H1 (cell line): ENCODE data around the gene ARHGEF16. TPM values are rescaled to one million over a fixed set of nuclear protein-coding genes. Genes with fewer than 3 reads are reported as not detected.

Source experiments
- CTCF ChIA-PET: fragments of 300-600 bp; sonication (Branson Sonifier 250); formaldehyde crosslinking; loops from one replicate; lab custom pipeline; 2021; ENCODE audit not compliant: partially characterized antibody; lab: Charles Lee
- POLR2A ChIA-PET: fragments of 300-600 bp; sonication (Branson Sonifier 250); formaldehyde crosslinking; loops from one replicate; lab custom pipeline; 2021; ENCODE audit warnings: inconsistent platforms; ENCODE audit not compliant: partially characterized antibody; lab: Charles Lee
- DNase-seq, 2 experiments: peaks; one replicate each; pipeline versions ENCODE4 v3.0.0 to v3.0.0-alpha.2; 2010 to 2022; ENCODE audit warnings: low spot score in 2 of 2, low read depth in 1 of 2, mixed read lengths in 1 of 2
- FAIRE-seq: peaks from 2 replicates; lab custom pipeline; 2011; peaks lifted over from hg19 to GRCh38; lab: Jason Lieb, UNC
- H2AFZ ChIP-seq: 2 replicates; pipeline ENCODE4 v1.8.1; 2012; ENCODE audit warnings: low read length, inconsistent platforms
- H2AK5ac ChIP-seq: 2 replicates; pipeline ENCODE4 v1.6.1; 2013; ENCODE audit warnings: low read depth, low read length
- H2BK120ac ChIP-seq: replicated peaks from 2 replicates; pipeline ENCODE3; 2013; ENCODE audit warnings: low read depth, low read length, inconsistent platforms
- H2BK12ac ChIP-seq: 2 replicates; pipeline ENCODE4 v1.6.1; 2013; ENCODE audit warnings: low read depth, low read length
- H2BK15ac ChIP-seq: 2 replicates; pipeline ENCODE4 v1.6.1; 2013; ENCODE audit warnings: low read length
- H2BK20ac ChIP-seq: 2 replicates; pipeline ENCODE4 v1.6.1; 2013; ENCODE audit warnings: low read length
- H2BK5ac ChIP-seq: 2 replicates; pipeline ENCODE4 v1.6.1; 2013; ENCODE audit warnings: low read depth, low read length
- H3K14ac ChIP-seq: 2 replicates; pipeline ENCODE4 v1.6.1; 2013; ENCODE audit warnings: inconsistent platforms; ENCODE audit not compliant: insufficient read length
- H3K18ac ChIP-seq: 2 replicates; pipeline ENCODE4 v1.6.1; 2013; ENCODE audit warnings: low read length; ENCODE audit errors: extremely low read depth
- H3K23ac ChIP-seq: 2 replicates; pipeline ENCODE4 v1.6.1; 2013; ENCODE audit warnings: inconsistent platforms; ENCODE audit not compliant: insufficient read length
- H3K23me2 ChIP-seq: 2 replicates; pipeline ENCODE4 v1.6.1; 2013; ENCODE audit warnings: low read depth, low read length
- H3K27ac ChIP-seq: 2 replicates; pipeline ENCODE4 v1.6.1; 2011; ENCODE audit warnings: low read depth, low read length, inconsistent platforms
- H3K27me3 ChIP-seq, 4 experiments: replicated peaks in 1 of 4; 1 replicate in 1 of 4; 2 replicates in 3 of 4; pipeline versions ENCODE4 v1.6.1 to v1.8.1; 2011 to 2013; ENCODE audit warnings: low read length in 3 of 4, mild to moderate bottlenecking in 3 of 4, inconsistent platforms in 2 of 4, mixed read lengths in 2 of 4, moderate library complexity in 1 of 4; ENCODE audit not compliant: control insufficient read depth in 3 of 4, insufficient read depth in 3 of 4; ENCODE audit errors: extremely low read depth in 1 of 4
- H3K36me3 ChIP-seq, 4 experiments: 2 replicates each; pipeline versions ENCODE4 v1.6.1 to v1.8.1; 2011 to 2013; ENCODE audit warnings: mild to moderate bottlenecking in 4 of 4, low read length in 3 of 4, moderate library complexity in 2 of 4, control low read depth in 1 of 4, inconsistent platforms in 1 of 4; ENCODE audit not compliant: insufficient read depth in 4 of 4, control insufficient read depth in 2 of 4
- H3K4ac ChIP-seq: replicated peaks from 2 replicates; pipeline ENCODE3; 2013; ENCODE audit warnings: low read length, low read depth, mixed read lengths, inconsistent platforms; ENCODE audit not compliant: insufficient read length
- H3K4me1 ChIP-seq, 4 experiments: replicated peaks in 1 of 4; 1 replicate in 1 of 4; 2 replicates in 3 of 4; pipeline versions ENCODE4 v1.6.1 to v1.8.1; 2011 to 2013; ENCODE audit warnings: low read length in 3 of 4, inconsistent platforms in 2 of 4, mixed read lengths in 1 of 4; ENCODE audit not compliant: insufficient read depth in 4 of 4, control insufficient read depth in 3 of 4
- H3K4me2 ChIP-seq, 2 experiments: 2 replicates each; pipeline versions ENCODE4 v1.6.1 to v1.8.1; 2011 to 2013; ENCODE audit warnings: low read depth in 2 of 2, low read length in 2 of 2, control low read depth in 1 of 2, inconsistent platforms in 1 of 2, mild to moderate bottlenecking in 1 of 2; ENCODE audit not compliant: insufficient read depth in 1 of 2
- H3K4me3 ChIP-seq, 4 experiments: fragments of 200-600, 300-600 bp in 1 of 4; sonication (generic), shearing (Covaris generic), sonication (Bioruptor Twin) in 1 of 4; 2 replicates each; pipeline versions ENCODE4 v1.5.1 to v1.8.1; 2011 to 2016; ENCODE audit warnings: low read length in 4 of 4, low read depth in 3 of 4, control low read depth in 2 of 4, inconsistent platforms in 2 of 4, mild to moderate bottlenecking in 2 of 4, mixed read lengths in 1 of 4, moderate library complexity in 1 of 4; ENCODE audit not compliant: insufficient read depth in 2 of 4; ENCODE audit errors: extremely low read depth in 1 of 4
- H3K56ac ChIP-seq: replicated peaks from 2 replicates; pipeline ENCODE3; 2013; ENCODE audit warnings: low read depth, mild to moderate bottlenecking, mixed read lengths, low read length, inconsistent platforms; ENCODE audit not compliant: insufficient read length
- H3K79me1 ChIP-seq: 2 replicates; pipeline ENCODE4 v1.6.1; 2013; ENCODE audit warnings: low read depth, low read length, control low read depth
- H3K79me2 ChIP-seq, 2 experiments: 2 replicates each; pipeline versions ENCODE4 v1.6.1 to v1.8.1; 2012 to 2013; ENCODE audit warnings: low read length in 2 of 2, mild to moderate bottlenecking in 2 of 2, inconsistent platforms in 1 of 2; ENCODE audit not compliant: insufficient read depth in 2 of 2, control insufficient read depth in 1 of 2
- H3K9ac ChIP-seq, 4 experiments: replicated peaks in 1 of 4; 1 replicate in 1 of 4; 2 replicates in 3 of 4; pipeline versions ENCODE4 v1.6.1 to v1.8.1; 2011 to 2013; ENCODE audit warnings: low read depth in 3 of 4, low read length in 3 of 4, control low read depth in 2 of 4, mild to moderate bottlenecking in 2 of 4, moderate library complexity in 2 of 4, inconsistent platforms in 1 of 4; ENCODE audit errors: extremely low read depth in 1 of 4
- H3K9me3 ChIP-seq, 2 experiments: 2 replicates each; pipeline versions ENCODE4 v1.6.1 to v1.8.1; 2012 to 2013; ENCODE audit warnings: mild to moderate bottlenecking in 2 of 2, moderate library complexity in 2 of 2, control low read depth in 1 of 2, inconsistent platforms in 1 of 2, low read depth in 1 of 2, low read length in 1 of 2, mixed read lengths in 1 of 2; ENCODE audit not compliant: insufficient read depth in 2 of 2
- H4K20me1 ChIP-seq, 2 experiments: replicated peaks in 1 of 2; 2 replicates each; pipeline versions ENCODE3 to v1.8.1; 2011 to 2013; ENCODE audit warnings: inconsistent platforms in 2 of 2, low read length in 2 of 2, mild to moderate bottlenecking in 1 of 2; ENCODE audit not compliant: insufficient read depth in 2 of 2, control insufficient read depth in 1 of 2
- H4K5ac ChIP-seq: 2 replicates; pipeline ENCODE4 v1.6.1; 2013; ENCODE audit warnings: low read length, low read depth, mixed read lengths, inconsistent platforms; ENCODE audit not compliant: insufficient read length
- H4K8ac ChIP-seq: 2 replicates; pipeline ENCODE4 v1.8.0; 2013; ENCODE audit warnings: mild to moderate bottlenecking, moderate library complexity, low read length, inconsistent platforms; ENCODE audit not compliant: insufficient read depth; ENCODE audit errors: extremely low read depth
- H4K91ac ChIP-seq: replicated peaks from 2 replicates; pipeline ENCODE3; 2013; ENCODE audit warnings: low read length, mixed read lengths, inconsistent platforms; ENCODE audit not compliant: insufficient read length
- ASH2L ChIP-seq: fragments of 200-600, 300-600 bp; sonication (generic); IDR thresholded peaks from one replicate; pipeline ENCODE4 v1.7.1; 2017; ENCODE audit warnings: low read length
- BACH1 ChIP-seq: IDR thresholded peaks from 2 replicates; pipeline ENCODE4 v1.6.1; 2012; ENCODE audit warnings: low read length, improper control_type of control experiment
- BCL11A ChIP-seq, 2 experiments: IDR thresholded peaks; one replicate each; pipeline ENCODE4 v1.6.1; 2011; ENCODE audit warnings: low read depth in 2 of 2, low read length in 2 of 2, mild to moderate bottlenecking in 2 of 2
- CBX5 ChIP-seq: fragments of 300-800, 300-1000 bp; sonication (generic); IDR thresholded peaks from 2 replicates; pipeline ENCODE4 v1.7.1; 2016; ENCODE audit warnings: antibody characterized with exemption, low read length, low read depth
- CEBPB ChIP-seq: IDR thresholded peaks from 2 replicates; pipeline ENCODE4 v1.6.1; 2012; ENCODE audit warnings: low read depth, low read length
- CHD2 ChIP-seq: IDR thresholded peaks from 2 replicates; pipeline ENCODE4 v1.6.1; 2012; ENCODE audit warnings: low read length, improper control_type of control experiment
- CREB1 ChIP-seq: IDR thresholded peaks from 2 replicates; pipeline ENCODE4 v1.6.1; 2012; ENCODE audit warnings: inconsistent platforms
- GTF2F1 ChIP-seq: IDR thresholded peaks from 2 replicates; pipeline ENCODE4 v1.6.1; 2012; ENCODE audit warnings: low read depth, low read length, improper control_type of control experiment, borderline replicate concordance
- HDAC6 ChIP-seq: IDR thresholded peaks from one replicate; pipeline ENCODE4 v1.7.1; 2012; ENCODE audit warnings: low read depth, mild to moderate bottlenecking, inconsistent platforms, low read length, moderate library complexity
- NANOG ChIP-seq: IDR thresholded peaks from 2 replicates; pipeline ENCODE4 v1.6.1; 2011; ENCODE audit warnings: low read length, low read depth, mild to moderate bottlenecking, inconsistent platforms; ENCODE audit not compliant: insufficient read depth, poor library complexity, severe bottlenecking
- SIN3A ChIP-seq, 2 experiments: IDR thresholded peaks in 1 of 2; conservative IDR thresholded peaks in 1 of 2; 2 replicates each; pipeline ENCODE4 v1.6.1; 2011 to 2012; ENCODE audit warnings: low read length in 2 of 2, improper control_type of control experiment in 1 of 2, low read depth in 1 of 2, mild to moderate bottlenecking in 1 of 2
- SP4 ChIP-seq: IDR thresholded peaks from 2 replicates; pipeline ENCODE4 v1.6.1; 2012; ENCODE audit warnings: low read length, inconsistent platforms
- SRF ChIP-seq: IDR thresholded peaks from 2 replicates; pipeline ENCODE4 v1.6.1; 2011; ENCODE audit warnings: mild to moderate bottlenecking, low read depth, low read length, moderate library complexity
- WGBS, 2 experiments: shearing (Covaris generic) in 1 of 2; methylation state at CpG; one replicate each; pipeline versions ENCODE4 v1.1.6 to v1.1.7; 2013 to 2015; ENCODE audit warnings: low lambda C conversion rate in 2 of 2, mixed read lengths in 2 of 2, inconsistent platforms in 1 of 2, low coverage in 1 of 2, missing lambda C conversion rate in 1 of 2; ENCODE audit not compliant: insufficient replicate concordance in 2 of 2, insufficient coverage in 1 of 2, insufficient read length in 1 of 2; ENCODE audit errors: extremely low coverage in 1 of 2, missing lambda C conversion rate in 1 of 2; 5-methylcytosine and 5-hydroxymethylcytosine counted together
- polyA plus RNA-seq, 7 experiments: library from polyadenylated mRNA; depleted of rRNA in 3 of 7; stranded (reverse) in 5 of 7; unstranded in 2 of 7; fragments of >200 nt in 5 of 7; fragments of 200-250 nt in 2 of 7; gene quantifications; 1 replicate in 5 of 7; 2 replicates in 1 of 7; 4 replicates in 1 of 7; pipeline versions ENCODE4 v1.2.1 to v1.2.3, GENCODE V29; 2011 to 2013; ENCODE audit warnings: missing spikeins in 2 of 7, mixed read lengths in 2 of 7
- total RNA-seq: library from RNA; stranded (reverse); fragmentation: NEBNext Ultra II Directional; extraction: Animal tissue kit (Norgen Biotek cat#: 25700); gene quantifications from 2 replicates; pipeline ENCODE4 v1.2.1, GENCODE V29; 2021
- TF ChIP-seq, protein P1 (sequence below): IDR thresholded peaks from 2 replicates; pipeline ENCODE4 v1.6.1; 2011; ENCODE audit warnings: low read length, improper control_type of control experiment

The ARHGEF16 gene
- total and polyA plus RNA-seq, 2 of the 8 experiments (the other 6 are each of a cell fraction or from before 2014, with no cell fraction given) = 18.3 to 20.7 TPM

DNA sequence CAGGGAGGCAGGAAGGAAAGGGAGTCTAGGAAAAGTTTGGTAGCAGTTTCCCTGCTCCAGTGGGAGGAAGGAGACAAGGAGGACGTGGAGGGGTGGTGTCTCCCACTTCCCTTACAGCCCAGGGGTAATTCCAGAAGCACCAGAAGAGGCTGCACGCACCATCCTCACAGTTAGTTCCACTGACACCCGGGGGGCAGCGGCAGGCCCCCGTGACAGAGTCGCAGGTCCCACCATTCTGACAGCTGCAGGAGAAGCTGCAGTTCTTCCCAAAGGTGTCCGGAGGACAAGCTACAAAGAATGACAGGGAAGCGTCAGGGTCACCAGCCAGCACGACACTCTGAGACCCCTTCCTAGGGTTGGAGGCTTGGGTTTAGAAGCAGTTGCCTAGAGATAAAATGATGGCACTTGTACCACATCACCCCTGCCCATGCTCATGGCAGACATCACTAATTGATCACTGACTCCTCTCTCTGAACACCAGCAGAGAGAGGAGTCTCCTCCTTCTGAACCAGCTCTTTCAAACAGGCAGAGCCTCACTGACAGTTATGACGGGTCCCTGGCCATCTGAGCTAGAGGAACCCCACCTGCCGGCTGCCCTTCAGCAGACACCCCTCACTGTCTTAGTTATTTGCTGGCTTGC is 53.3 kb downstream of the ARHGEF16 start:
- H3K9ac ChIP-seq = no peak overlapping the region
- no peak overlapping the region for H2AFZ ChIP-seq
- H2BK15ac ChIP-seq = no peak overlapping the region
- no peak overlapping the region for H2BK120ac ChIP-seq
- no peaks in the 10 kb centered on the region for H3K36me3 ChIP-seq
- H3K4me3 ChIP-seq = no peak overlapping the region
- H4K20me1 ChIP-seq = peaks cover 0 to 18% of the 10 kb centered on the region in 2 experiments
- no peak overlapping the region for H2BK12ac ChIP-seq
- H2BK5ac ChIP-seq = no peak overlapping the region
- WGBS, 2 experiments = 86% methylated on average over 11 of the region's 11 CpGs; no CpG with 5 or more reads in 1 of the 2 experiments
- no peaks in the 10 kb centered on the region; the same call in 1 of the 2 replicates for H3K79me1 ChIP-seq
- H3K56ac ChIP-seq = no peak overlapping the region
- no peak for DNase-seq
- H3K79me2 ChIP-seq = no peaks in the 10 kb centered on the region
- H3K4me1 ChIP-seq = no peaks in the 10 kb centered on the region
- H3K27ac ChIP-seq = no peak overlapping the region
- no peak overlapping the region for H2BK20ac ChIP-seq
- H3K9me3 ChIP-seq = no peaks in the 10 kb centered on the region
- H3K27me3 ChIP-seq = no peaks in the 10 kb centered on the region
- H4K8ac ChIP-seq = no peak overlapping the region
- no peak overlapping the region for H3K18ac ChIP-seq
- FAIRE-seq = no peak
- H2AK5ac ChIP-seq = no peak overlapping the region
- POLR2A ChIA-PET = no interaction called here
- no peak overlapping the region for H3K23ac ChIP-seq
- H3K4ac ChIP-seq = no peak overlapping the region
- no peak overlapping the region for H4K5ac ChIP-seq
- H3K14ac ChIP-seq = no peak overlapping the region
- CTCF ChIA-PET = interaction anchor here (0.9 to 4.6 kb wide), 11 partner anchors 11 to 113 kb away, joined by 3 to 29 read pairs (median 6); no protein-coding TSS in a partner anchor
- H3K4me2 ChIP-seq = no peak overlapping the region
- H4K91ac ChIP-seq = no peak overlapping the region
- no peaks in the 10 kb centered on the region for H3K23me2 ChIP-seq
- TF ChIP-seq SRF = no peak
- no peak for TF ChIP-seq CHD2
- no peak for TF ChIP-seq CBX5
- TF ChIP-seq BACH1 = no peak
- TF ChIP-seq NANOG = no peak
- TF ChIP-seq CEBPB = no peak
- no peak for TF ChIP-seq HDAC6
- TF ChIP-seq, protein P1, sequence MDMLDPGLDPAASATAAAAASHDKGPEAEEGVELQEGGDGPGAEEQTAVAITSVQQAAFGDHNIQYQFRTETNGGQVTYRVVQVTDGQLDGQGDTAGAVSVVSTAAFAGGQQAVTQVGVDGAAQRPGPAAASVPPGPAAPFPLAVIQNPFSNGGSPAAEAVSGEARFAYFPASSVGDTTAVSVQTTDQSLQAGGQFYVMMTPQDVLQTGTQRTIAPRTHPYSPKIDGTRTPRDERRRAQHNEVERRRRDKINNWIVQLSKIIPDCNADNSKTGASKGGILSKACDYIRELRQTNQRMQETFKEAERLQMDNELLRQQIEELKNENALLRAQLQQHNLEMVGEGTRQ = no peak
- no peak for TF ChIP-seq SP4
- TF ChIP-seq CREB1 = no peak
- no peak for TF ChIP-seq BCL11A (IDR thresholded peaks at IDR 0.05; ENCODE audit: low read depth in 2 of 2, low read length in 2 of 2)
- TF ChIP-seq ASH2L = no peak
- no peak for TF ChIP-seq GTF2F1
- no peak for TF ChIP-seq SIN3A (conservative IDR thresholded peaks at IDR 0.05 in 1 of 2, IDR thresholded peaks at IDR 0.05 in 1 of 2; ENCODE audit: low read depth in 1 of 2, low read length in 2 of 2)
